Cardiac muscle cell (in vitro differentiated cells and primary cell): ENCODE results near the gene COTL1. TPM values are rescaled to one million over a fixed set of nuclear protein-coding genes. Genes with fewer than 3 reads are reported as not detected.

ENCODE experiments used
- DNase-seq, 2 donors: peaks; one replicate each; pipeline versions ENCODE4 v3.0.0 to v3.0.0-alpha.2; 2010 to 2017; ENCODE audit warnings: low read depth in 1 of 2, low spot score in 1 of 2
- H3K27ac ChIP-seq: fragments of 200-600 bp; sonication (generic); 2 replicates; pipeline ENCODE4 v1.5.1; 2016
- H3K27me3 ChIP-seq: fragments of 200-600 bp; sonication (generic); 2 replicates; pipeline ENCODE4 v1.6.0; 2016; ENCODE audit warnings: control low read depth
- H3K36me3 ChIP-seq: fragments of 200-600 bp; sonication (generic); 2 replicates; pipeline ENCODE4 v1.5.1; 2016; ENCODE audit warnings: control low read depth
- H3K4me1 ChIP-seq: fragments of 200-600 bp; sonication (generic); 2 replicates; pipeline ENCODE4 v1.8.1; 2017; ENCODE audit warnings: low read depth, mild to moderate bottlenecking, mixed run types
- H3K4me3 ChIP-seq: fragments of 200-600 bp; sonication (generic); 2 replicates; pipeline ENCODE4 v1.5.1; 2016; ENCODE audit warnings: mild to moderate bottlenecking
- H3K9me3 ChIP-seq: fragments of 200-600 bp; sonication (generic); 2 replicates; pipeline ENCODE4 v1.5.1; 2017; ENCODE audit warnings: low read depth, mild to moderate bottlenecking, control low read depth
- CTCF ChIP-seq: IDR thresholded peaks from 2 replicates; pipeline ENCODE4 v1.5.1; 2012; ENCODE audit warnings: low read depth, mild to moderate bottlenecking, low read length
- polyA plus RNA-seq: library from polyadenylated mRNA; unstranded; fragments of >200 nt; fragmentation: Nextera tagmentation; extraction: Ambion mirVana; gene quantifications from 2 replicates; pipeline ENCODE4 v1.2.1, GENCODE V29; 2016
- total RNA-seq: library from RNA; depleted of rRNA; stranded (reverse); fragments of >200 nt; gene quantifications from 2 replicates; pipeline ENCODE4 v1.2.3, GENCODE V29; 2016

The COTL1 gene
- total and polyA plus RNA-seq, 2 experiments from 2014 or later: 32.3 to 70.2 TPM

- no peaks in the 10 kb centered on the region for H3K4me1 ChIP-seq
- no peak overlapping the region for H3K4me3 ChIP-seq
- H3K27ac ChIP-seq: no peak overlapping the region
- TF ChIP-seq CTCF: no peak
- no peaks in the 10 kb centered on the region for H3K9me3 ChIP-seq
- no peaks in the 10 kb centered on the region for H3K27me3 ChIP-seq
- H3K36me3 ChIP-seq: no peaks in the 10 kb centered on the region
- DNase-seq: no peak
Measured at GRCh38 chr16:84581158-84581557, 36.7 kb downstream of the COTL1 start.

- no peak for TF ChIP-seq CTCF
- no peak for DNase-seq
Measured at GRCh38 chr16:84579936-84580335, 37.9 kb downstream of the COTL1 start.

GRCh38 chr16:84578538-84579126 is 39.2 kb downstream of the COTL1 start:
- Histone ChIP-seq H3K9me3 (no peaks in the 10 kb centered on the region), H3K4me1 (no peaks in the 10 kb centered on the region), H3K27ac (no peak overlapping the region), H3K27me3 (no peaks in the 10 kb centered on the region), H3K4me3 (no peak overlapping the region), H3K36me3 (no peaks in the 10 kb centered on the region)
- no peak for TF ChIP-seq CTCF
- no peak for DNase-seq

More at GRCh38 chr16:84579936-84580335, 37.9 kb downstream of the COTL1 start:
- no peaks in the 10 kb centered on the region for H3K27me3 ChIP-seq
- no peaks in the 10 kb centered on the region for H3K4me1 ChIP-seq
- no peaks in the 10 kb centered on the region for H3K9me3 ChIP-seq
- no peak overlapping the region for H3K4me3 ChIP-seq
- H3K36me3 ChIP-seq: no peaks in the 10 kb centered on the region
- no peak overlapping the region for H3K27ac ChIP-seq

DNA sequence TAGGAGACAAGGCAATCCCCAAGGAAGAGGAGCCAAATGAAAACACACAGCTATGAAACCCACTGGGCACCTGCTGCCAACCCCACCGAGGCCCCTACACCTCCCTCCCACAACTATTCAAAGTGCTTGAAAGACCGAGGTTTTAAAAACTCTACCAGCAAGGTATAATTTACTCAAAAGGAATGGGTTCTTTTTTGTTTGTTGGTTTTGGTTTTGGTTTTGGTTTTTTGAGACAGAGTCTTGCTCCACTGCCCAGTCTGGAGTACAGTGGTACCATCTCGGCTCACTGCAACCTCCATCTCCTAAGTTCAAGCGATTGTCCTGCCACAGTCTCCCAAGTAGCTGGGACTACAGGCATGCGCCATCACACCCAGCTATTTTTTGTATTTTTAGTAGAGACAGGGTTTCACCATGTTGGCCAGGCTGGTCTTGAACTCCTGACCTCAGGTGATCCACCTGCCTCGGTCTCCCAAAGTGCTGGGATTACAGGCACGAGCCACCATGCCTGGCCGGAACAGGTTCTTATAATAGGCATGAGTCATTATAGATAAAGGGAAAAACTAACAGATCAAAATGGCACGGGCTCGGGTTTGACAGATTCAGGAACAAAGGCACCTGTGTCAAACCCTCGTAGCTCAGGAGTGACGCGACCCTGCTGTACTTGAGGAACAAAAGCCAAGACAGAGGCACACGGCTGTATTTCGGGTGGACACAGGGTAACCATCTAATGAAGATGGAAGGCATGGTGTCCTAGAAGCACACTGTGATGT is 40.7 kb downstream of the COTL1 start:
- no peak for DNase-seq
- Histone ChIP-seq H3K27ac (no peak overlapping the region), H3K4me1 (no peaks in the 10 kb centered on the region), H3K36me3 (no peaks in the 10 kb centered on the region), H3K4me3 (no peak overlapping the region), H3K9me3 (no peaks in the 10 kb centered on the region), H3K27me3 (no peaks in the 10 kb centered on the region)
- no peak for TF ChIP-seq CTCF

DNA sequence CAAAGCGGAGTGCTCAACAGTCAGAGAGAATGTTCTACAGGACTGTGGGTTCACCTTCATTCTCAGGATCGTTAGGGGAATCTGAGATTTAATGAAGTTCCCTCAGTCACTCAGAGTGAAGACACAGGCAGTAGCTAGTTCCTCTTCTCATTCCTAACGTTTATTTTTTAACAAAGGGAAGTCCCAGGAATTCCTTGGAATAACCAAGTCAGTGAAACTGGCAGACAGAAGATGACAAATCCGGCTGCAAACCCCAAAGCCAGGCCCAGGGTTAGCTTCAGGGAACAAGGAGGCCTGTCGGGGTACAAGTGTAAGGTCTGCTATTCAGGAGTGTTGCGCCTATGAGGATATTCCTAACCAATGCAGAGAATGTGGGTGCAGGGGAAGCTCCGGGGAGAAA is 42.0 kb downstream of the COTL1 start:
- no peak for TF ChIP-seq CTCF
- Histone ChIP-seq H3K27me3 (no peaks in the 10 kb centered on the region), H3K36me3 (no peaks in the 10 kb centered on the region), H3K27ac (no peak overlapping the region), H3K4me3 (no peak overlapping the region), H3K4me1 (peaks cover under 1% of the 10 kb centered on the region), H3K9me3 (no peaks in the 10 kb centered on the region)
- no peak for DNase-seq
